Stimulated activated CD4-positive, alpha-beta T cell treated with anti-CD3 and anti-CD28 coated beads, Interleukin-15, amount 100 ng/mL, for 48 hours (primary cell): Measurements from ENCODE around the gene IGFBP1.

ENCODE experiments used
- DNase-seq, 2 donors: peaks; one replicate each; pipeline ENCODE4 v3.0.0-alpha.2; 2020; ENCODE audit warnings: low read depth in 2 of 2

The IGFBP1 gene

DNA sequence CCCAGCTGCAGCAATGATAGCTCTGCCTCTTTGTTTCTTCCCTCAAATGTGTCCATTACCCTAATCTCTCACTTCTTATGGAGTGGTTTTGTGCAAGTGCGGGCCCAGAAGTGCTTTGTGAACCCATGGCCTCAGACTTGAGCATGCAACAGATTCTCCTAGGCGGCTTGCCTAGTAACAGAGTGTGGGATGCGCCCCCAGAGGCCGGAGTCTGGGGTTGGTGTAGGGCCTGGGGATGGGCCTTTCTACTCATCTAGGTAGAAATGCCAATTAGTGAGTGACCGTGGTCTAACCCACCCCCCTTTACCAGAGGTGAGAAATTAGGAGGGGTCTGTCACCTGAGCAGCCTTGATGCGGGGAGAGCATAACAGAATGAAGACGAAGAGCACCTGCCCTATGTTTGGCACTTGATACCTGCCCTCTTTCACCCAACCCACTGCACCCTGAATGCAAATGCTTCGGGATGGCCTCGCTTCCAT is 7.0 kb upstream of the IGFBP1 start:
- DNase-seq, result no peak

DNA sequence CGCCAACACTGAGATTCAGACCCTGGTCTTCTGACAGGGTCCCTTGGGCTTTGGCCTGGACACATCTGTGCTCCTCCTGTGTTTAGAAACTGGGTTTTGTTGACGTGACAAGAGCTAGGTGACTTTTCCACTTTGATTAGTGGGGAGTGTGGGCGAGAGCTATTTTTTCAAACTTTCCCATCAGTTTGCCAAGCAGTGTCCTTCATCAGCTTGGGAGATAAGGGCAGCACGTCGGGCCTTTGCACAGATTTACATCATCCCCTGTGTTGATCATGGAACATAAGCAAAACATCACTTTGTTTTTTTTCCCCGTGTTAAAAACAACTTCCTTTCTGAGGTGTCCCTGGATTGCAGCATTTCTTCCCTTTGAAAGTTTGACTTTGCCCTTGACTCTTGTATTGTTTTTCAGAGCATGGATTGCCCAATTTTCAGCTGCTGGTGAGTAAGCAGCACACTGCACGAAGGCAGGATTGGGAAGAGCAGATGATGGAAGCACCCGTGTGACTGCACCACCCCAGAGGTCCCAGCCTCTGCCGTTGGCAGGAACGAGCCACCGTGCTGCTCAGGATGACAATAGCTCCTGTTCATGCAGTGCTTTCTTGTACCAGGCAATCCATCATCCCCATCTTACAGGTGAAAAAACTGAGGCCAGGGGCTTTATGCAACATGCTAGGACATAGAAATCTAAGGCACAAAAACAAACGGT is 6.4 kb upstream of the IGFBP1 start:
- DNase-seq, result no peak

DNA sequence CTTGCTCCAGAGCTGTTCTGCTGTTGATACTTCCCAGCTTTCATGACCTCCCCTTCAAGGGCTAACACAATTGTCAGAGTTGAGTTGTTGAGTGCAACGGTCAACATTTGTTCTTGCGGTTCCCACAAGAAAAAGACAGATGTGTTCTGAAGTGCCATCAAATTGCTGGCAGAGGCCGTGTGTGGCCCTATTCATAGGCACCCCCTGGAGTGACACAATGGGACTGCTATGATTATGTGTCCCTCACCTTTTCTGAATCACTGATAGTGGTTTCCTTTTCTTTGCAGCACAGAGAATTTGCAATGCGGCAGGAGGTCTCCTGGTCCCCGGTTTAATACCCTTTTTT is 5.8 kb upstream of the IGFBP1 start:
- no peak for DNase-seq

DNA sequence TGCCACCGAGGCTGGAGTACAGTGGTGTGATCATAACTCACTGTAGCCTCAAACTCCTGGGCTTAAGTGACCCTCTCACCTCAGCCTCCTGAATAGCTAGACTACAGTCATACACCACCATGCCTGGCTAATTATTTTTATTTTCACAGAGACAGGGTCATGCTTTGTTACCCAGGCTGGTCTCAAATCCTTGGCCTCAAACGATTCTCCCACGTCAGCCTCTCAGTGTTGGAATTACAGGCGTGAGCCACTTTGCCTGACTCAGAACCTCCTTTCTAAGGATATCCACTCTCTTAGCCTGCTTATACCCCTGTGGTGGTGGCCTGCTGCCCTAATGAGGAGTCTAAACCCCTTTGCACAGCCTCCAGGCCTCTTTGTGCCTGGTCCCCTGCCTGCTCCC is 4.2 kb upstream of the IGFBP1 start:
- DNase-seq, result no peak

DNA sequence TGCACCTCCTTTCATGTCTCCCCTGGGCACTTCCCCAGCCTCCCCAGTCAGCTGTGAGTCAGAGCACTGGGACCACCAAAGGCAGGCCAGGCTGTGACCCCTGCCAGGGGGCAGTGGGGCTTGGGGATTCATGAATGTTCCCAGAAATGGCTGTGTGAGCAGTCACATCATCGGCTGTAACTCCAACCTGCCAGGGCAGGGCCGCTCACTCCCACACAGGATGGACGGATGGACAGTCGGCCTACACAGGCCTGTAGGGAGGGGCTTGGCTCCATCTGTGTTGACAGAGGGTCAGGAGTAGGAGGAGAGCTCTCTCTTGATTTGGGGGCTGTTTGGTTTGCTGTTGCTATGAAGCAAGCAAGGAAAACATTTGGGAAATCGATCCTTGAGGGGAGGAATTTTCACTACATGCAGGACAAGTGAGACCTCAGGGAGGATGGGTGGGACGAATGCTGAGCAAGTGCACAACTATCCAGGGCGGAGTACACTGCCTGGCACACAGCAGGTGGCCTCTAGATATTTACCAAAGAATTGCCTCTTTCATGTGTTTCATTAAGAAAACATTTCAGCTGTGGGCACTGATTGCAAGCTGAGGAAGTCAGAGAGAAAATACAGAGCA is 2.9 kb upstream of the IGFBP1 start:
- no peak for DNase-seq

GRCh38 chr7:45886931-45887667 is 1.2 kb upstream of the IGFBP1 start:
- DNase-seq, result no peak

GRCh38 chr7:45888993-45889366 is 692 bp downstream of the IGFBP1 start:
- DNase-seq, result no peak

- DNase-seq, result no peak
Observed at GRCh38 chr7:45889367-45890067, 1.2 kb downstream of the IGFBP1 start.

DNA sequence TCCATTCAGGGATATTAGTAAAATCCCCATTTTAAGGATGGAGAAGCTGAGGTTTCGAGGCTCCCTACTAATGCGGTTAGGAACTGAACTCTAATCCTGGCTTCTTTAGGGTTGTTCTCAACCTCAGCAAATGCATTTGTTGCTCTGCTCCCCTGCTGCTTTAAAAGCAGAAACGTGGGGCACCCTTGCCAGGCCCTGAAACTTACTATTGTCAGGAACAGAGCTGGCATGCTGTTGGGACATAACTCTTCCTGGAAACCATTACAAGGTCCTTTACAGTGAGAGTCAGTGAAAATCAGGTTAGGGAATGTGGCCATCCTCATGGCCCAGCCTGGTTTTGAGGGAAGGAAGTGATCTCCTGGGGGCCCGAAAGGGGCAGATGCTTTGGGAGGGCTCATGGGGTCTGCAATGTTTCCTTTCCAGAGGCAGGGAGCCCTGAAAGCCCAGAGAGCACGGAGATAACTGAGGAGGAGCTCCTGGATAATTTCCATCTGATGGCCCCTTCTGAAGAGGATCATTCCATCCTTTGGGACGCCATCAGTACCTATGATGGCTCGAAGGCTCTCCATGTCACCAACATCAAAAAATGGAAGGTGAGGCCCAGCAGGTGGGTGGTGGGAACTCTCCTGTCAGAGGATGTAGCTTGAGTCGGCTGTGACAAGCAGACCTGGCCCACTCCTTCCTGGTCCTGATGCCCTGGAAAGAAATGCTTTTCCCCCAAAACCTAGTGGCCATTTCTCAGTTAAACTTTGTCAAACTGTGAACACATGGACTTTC is 2.0 kb downstream of the IGFBP1 start:
- no peak for DNase-seq

DNA sequence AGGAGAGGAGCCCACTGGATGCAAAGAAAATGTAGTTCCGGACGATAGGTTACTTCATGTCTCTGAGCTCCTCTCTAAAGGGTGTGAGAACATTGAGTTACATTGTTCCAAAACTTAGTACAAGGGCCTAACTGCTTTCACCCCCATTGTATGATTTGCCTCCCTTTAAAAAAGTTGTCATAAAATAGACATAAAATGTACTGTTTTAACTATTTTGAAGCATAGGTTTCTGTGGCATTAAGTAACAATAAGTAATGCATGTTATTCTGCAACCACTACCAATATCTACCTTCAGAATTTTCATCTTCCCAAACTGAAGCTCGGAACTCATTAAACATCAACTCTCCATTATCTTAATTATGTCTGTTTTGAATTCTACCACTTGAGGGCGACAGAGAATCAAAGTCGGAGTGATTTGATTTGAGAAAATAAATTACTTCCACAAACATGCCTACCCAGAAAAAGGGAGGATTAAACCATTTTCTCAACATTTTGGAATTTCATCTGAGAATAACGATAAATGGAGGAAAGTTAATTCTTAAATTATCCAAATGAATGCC is 2.7 kb downstream of the IGFBP1 start:
- no peak for DNase-seq

- DNase-seq, result no peak
Observed at GRCh38 chr7:45891462-45892402, 3.4 kb downstream of the IGFBP1 start.

DNA sequence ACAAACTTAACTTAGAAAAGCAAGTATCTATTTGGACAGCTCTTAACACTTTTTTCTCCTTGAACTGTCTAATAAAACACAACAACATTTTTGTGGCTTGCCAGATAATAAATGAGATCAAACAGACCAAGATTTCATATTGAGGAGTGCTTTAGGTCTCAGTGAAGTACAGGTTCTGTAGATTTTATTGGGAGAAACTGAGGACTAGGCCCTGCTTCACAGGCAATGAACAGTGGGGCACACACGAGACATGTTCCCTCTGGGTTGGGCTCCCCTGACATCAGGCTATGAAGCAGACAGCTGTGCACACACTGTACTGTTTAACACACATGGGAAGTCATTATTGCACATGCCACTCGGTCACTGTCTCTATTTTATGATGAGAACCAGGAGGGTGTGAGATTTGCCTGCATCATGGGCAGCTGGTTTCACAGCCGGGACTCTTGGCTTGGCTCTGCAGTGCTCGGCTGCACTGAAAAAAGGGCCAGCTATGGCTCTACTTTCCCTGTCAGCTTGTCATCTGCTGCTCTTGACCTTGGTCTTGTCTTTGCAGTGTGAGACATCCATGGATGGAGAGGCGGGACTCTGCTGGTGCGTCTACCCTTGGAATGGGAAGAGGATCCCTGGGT is 4.2 kb downstream of the IGFBP1 start:
- no peak for DNase-seq

- DNase-seq, result no peak
Observed at GRCh38 chr7:45893374-45893995, 5.2 kb downstream of the IGFBP1 start.

DNA sequence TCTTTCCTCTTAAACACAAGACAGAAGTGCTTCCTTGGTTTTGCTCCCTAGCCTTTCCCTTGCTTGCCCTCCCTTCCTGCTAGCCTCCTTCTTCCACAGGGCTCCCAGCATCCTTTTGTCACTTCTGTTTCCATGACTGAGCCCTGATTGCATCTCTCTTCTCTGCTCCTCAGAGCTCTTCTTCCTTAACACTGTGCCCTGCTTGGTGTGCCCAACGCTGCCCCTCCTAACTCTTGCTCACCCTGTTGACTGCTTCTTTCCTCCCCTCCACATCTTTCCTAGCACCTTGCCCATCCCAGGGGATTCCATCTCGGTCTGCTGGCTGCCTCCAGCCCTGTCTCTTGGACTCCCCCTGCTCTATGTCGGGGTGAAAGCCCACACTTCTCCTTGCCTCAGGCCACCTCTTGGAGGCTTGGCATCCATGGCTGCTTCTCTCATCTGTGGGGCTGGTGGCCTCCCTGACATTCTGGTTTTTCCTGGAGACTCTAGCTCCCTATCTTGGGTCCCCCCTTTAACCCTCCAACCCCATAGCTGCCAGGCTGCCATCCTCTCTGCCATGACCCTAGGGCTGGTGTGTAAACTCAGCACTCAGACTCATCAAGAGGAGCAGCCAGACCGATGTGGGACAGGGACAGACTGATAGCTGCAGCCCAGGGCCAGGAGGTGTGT is 5.8 kb downstream of the IGFBP1 start:
- DNase-seq, result no peak

DNA sequence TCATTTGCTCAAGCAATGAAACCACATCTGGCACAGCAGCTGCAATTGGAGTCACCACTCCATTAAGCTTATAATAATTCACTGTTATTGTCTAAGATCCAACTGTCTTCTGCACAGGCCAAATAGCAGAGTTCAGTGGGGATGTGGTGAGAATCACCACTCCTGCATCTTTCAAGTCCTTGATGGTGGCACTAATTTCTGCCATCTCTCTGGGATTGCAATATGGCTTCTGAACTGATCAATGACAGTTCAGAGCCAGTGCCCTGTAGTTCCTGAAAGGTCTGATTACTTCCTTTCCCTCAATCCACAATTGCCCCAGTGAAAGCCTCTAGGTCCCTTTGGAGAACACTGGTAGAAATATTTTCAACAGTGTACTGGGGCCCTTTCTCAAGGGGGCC is 6.4 kb downstream of the IGFBP1 start:
- no peak for DNase-seq

DNA sequence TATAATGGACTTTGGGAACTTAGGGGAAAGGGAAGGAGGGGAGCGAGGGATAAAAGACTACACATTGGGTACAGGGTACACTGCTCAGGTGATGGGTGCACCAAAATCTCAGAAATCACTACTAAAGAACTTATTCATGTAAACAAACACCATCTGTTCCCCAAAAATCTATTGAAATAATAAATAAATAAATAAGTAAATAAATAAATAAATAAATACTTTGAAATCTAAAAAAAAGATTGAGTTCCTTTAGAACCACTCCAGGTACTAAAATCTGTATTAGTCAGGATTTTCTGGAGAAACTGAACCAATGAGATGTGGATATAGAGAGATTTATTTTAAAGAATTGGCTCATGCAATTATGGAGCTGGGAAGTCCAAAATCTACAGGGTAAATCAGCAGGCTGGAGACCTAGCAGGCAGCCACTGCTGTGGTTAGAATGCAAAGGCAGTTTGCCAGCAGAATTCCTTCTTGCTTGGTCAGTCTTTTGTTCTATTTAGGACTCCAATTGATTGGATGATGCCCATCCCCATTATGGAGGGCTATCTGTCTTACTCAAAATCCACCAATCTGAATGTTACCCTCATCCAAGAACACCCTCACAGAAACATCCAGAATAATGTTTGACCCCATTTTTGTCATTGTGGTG is 8.9 kb downstream of the IGFBP1 start:
- DNase-seq, result no peak

DNA sequence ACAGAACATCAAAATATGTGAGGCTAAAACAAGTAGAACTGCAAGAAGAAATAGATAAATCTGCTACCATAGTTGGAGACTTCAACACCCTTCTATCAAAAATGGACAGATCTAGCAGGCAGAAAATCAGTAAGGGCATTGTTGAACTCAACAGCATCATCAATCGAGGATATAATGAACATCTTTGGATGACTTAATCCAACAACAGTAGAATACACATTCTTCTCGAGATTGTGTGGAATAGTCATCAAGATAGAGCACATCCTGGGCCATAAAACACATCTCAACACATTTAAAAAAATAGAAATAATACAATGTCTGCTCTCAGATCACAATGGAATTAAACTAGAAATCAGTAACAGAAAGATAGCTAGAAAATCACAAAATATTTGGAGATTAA is 9.9 kb downstream of the IGFBP1 start:
- no peak for DNase-seq

- DNase-seq, result no peak
Observed at GRCh38 chr7:45901566-45901965, 13.3 kb downstream of the IGFBP1 start.
